Hematopoietic multipotent progenitor cell treated with erythropoietin and hydrocortisone succinate and interleukin-3 and kit ligand, for 17 days (in vitro differentiated cells): ENCODE measurements around the gene BBOX1.
"Not testable (repeated sequence)": the region's sequence is repeated elsewhere in the genome, so short reads cannot be mapped to it uniquely, and the experiment has no call there.

Experiments
- DNase-seq: peaks from one replicate; pipeline ENCODE4 v3.0.0-alpha.2; 2015; ENCODE audit warnings: low spot score

BBOX1 gene

DNA sequence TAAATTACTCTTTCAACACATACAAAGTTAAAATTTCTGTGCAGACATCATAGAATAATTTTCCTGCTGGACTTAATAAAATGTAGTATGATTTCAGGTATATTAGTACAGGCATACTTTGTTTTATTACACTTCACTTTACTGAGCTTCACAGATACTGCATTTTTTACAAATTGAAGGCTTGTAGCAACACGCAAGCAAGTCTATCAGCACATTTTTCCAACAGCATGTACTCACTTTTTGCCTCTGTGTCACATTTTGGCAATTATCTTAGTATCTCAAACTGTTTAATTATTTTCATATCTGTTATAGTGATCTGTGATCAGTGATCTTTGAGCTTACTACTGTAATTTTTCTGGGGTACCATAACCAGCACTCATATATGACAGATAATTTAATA, 44.5 kb downstream of the BBOX1 start:
- no peak for DNase-seq

DNA sequence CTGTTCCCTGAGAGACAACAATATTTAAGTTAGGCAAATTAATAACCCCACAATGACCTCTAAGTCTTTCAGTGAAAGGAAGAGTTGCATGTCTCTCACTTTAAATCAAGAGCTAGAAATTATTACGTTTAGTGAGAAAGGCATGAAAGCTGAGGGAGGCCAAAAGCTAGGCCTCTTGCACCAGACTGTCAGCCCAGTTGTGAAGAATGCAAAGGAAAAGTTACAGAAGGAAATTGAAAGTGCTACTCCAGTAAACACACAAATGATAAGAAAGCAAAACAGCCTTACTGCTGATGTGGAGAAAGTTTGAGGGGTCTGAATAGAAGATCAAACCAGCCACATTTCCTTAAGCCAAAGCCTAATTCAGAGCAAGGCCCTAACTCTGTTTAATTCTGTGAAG, 45.0 kb downstream of the BBOX1 start:
- DNase-seq: no peak

GRCh38 chr11:27087432-27087831, 46.8 kb downstream of the BBOX1 start:
- DNase-seq: no peak

- DNase-seq: no peak
Measured at GRCh38 chr11:27088353-27088752, 47.7 kb downstream of the BBOX1 start.

- no peak for DNase-seq
Measured at GRCh38 chr11:27089746-27090145, 49.1 kb downstream of the BBOX1 start.

DNA sequence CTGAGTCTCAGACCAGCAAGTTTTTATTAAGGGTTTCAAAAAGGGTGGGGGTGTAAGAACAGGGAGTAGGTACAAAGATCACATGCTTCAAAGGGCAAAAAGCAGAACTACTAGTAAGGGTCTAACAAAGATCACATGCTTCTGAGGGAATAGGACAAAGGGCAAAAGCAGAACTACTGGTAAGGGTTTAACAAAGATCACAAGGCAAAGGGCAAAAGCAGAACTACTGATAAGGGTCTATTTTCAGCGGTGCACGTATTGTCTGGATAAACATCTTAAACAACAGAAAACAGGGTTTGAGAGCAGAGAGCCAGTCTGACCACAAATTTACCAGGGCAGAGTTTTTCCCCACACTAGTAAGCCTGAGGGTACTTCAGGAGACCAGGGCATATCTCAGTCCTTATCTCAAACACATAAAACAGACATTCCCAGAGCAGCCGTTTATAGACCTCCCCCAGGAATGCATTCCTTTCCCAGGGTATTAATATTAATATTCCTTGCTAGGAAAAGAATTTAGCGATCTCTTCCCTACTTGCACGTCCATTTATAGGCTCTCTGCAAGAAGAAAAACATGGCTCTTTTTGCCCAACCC, 49.8 kb downstream of the BBOX1 start:
- not testable (repeated sequence) for DNase-seq

GRCh38 chr11:27094120-27094519, 53.5 kb downstream of the BBOX1 start:
- DNase-seq: no peak

DNA sequence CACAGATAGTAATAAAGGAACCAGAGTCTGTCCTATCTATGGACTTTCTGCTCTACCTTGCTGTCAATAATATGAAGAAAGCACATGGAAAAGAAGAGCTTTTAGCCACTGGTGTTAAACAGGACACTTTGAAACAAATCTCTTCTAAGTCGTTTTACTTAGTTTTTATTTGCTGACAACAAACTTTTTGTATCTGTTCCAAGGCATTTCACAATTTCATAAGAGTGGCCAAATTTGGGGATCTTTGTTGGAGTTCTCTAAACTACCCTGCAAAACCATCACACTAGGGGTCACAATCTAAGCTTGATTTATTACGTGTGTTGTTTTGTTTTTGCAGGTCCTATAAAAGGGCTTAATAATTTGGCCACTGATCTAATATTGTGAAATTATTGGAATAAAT, 54.4 kb downstream of the BBOX1 start:
- no peak for DNase-seq

- DNase-seq: no peak
Measured at GRCh38 chr11:27095887-27096286, 55.3 kb downstream of the BBOX1 start.

DNA sequence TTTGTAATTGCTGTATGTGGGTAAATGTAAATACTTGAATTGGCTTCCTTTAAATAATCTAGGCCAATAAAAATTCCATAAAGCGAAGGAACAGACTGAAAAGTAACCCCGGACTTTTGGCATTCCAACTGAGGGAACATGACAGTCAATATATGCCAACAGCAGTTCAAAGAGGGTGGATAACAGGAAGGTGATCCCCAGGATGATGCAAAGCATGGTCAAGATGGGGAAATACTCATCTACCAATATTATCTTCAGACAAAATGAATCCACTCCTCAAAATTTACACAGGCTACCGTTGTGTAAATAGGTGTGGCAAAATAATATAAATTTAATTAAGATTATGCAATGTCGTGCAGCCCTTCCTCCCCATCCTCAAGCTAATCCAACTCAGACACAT, 56.9 kb downstream of the BBOX1 start:
- DNase-seq: no peak

GRCh38 chr11:27100534-27100933, 59.9 kb downstream of the BBOX1 start:
- no peak for DNase-seq

GRCh38 chr11:27107548-27107947, 66.9 kb downstream of the BBOX1 start:
- no peak for DNase-seq

DNA sequence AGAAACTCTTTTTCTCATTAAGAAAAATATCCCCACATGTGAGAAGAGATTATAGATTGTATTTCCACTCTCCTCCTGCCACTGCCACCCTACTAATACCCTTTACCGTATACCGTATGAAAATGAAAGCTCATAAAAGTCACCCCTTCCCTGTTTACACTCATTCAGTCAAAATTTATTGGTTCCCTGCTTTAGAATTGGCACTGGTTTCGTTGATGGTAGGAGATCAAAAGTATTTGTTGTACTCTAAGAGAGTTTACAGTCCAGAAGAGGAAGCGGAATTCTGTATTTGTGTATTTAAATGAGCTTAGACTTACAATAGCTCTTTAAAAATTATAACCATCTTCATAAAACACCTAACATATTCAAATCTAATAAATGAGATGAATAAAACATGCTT, 68.2 kb downstream of the BBOX1 start:
- no peak for DNase-seq

DNA sequence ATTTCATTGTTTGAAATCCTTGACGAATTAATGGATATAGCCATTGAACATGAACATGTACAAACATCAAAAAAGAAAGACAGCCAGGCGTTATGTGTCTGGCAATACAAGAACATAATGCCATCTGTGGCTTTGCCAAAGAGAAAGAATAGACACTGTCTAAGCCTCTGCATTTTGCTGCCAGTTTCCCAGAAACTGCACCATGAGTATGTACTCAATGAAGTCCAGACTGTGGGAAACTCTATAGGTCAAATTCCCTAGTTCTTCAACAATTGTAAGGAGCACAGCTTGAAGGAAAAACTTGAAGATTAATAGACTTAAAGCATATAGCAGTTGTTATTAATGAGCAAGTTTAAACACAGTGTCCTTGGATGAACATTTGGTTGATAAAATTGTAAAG, 71.3 kb downstream of the BBOX1 start:
- DNase-seq: no peak

DNA sequence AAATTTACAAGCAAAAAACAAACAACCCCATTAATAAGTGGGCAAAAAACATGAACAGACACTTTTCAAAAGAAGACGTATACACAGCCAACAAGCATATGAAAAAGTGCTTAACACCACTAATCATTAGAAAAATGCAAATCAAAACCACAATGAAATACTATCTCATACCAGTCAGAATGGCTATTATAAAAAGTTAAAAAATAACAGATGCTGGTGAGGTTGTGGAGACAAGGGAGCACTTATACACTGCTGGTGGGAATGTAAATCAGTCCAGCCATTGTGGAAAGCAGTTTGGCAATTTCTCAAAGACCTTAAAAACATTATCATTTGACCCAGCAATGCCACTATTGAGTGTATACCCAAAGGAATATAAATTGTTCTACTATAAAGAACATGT, 72.3 kb downstream of the BBOX1 start:
- no peak for DNase-seq

- no peak for DNase-seq
Measured at GRCh38 chr11:27115051-27115650, 74.5 kb downstream of the BBOX1 start.

DNA sequence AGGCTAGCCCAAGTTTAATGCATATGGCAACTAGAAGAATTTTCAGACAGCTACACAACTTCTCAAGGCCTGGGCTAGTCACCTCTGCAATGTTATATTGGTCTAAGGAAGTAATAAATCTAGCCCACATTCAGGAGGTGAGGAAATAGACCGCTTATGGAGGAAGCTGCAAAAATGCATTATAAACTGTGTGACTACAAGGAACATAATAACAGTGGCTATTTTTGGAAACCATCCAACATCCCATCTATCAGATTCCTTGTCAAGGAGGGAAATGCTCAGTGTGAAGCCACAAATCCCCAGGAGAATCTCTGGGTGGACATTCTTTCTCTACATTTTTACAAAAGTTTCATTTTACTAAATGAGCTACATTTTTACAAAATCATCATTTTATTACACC, 76.1 kb downstream of the BBOX1 start:
- no peak for DNase-seq

- no peak for DNase-seq
Measured at GRCh38 chr11:27118371-27118770, 77.8 kb downstream of the BBOX1 start.

DNA sequence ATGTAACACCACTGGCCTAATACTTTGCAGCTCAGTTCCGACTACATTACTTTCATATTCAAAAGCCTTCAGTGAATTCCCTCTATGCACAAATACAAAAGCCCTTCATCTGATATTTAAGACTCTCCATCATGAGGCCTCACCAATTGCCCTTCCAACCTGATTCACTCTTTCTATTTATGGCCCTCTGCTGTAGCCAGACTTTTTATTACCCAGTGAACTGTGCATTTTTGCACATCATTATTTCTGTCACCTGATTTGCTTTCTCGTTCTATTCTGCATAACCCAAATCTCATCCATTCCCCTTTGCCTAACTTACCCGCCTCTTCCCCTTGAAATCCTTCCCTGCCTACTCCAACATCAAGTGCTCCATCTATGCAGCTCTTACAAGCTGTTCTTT, 78.3 kb downstream of the BBOX1 start:
- DNase-seq: no peak

GRCh38 chr11:27119396-27119795, 78.8 kb downstream of the BBOX1 start:
- no peak for DNase-seq

- DNase-seq: no peak
Measured at GRCh38 chr11:27120211-27120610, 79.6 kb downstream of the BBOX1 start.

DNA sequence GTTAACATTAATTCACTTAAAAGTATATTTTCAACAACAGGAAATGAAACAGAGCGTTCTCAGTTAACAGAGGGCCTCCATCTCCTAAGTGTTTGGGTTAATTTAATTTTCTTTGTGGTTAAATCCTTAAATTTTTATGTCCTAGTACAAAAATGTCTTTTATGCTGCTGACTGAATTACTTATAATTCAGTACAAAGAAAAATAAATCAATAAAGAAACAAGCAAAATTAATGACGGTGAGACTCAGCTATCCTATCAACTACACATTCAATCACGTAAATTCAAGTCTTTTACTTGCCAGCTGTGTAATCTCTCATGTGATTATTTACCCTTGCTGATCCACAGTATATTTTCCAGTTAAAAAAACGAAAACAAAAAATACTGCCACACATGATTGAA, 81.4 kb downstream of the BBOX1 start:
- no peak for DNase-seq

DNA sequence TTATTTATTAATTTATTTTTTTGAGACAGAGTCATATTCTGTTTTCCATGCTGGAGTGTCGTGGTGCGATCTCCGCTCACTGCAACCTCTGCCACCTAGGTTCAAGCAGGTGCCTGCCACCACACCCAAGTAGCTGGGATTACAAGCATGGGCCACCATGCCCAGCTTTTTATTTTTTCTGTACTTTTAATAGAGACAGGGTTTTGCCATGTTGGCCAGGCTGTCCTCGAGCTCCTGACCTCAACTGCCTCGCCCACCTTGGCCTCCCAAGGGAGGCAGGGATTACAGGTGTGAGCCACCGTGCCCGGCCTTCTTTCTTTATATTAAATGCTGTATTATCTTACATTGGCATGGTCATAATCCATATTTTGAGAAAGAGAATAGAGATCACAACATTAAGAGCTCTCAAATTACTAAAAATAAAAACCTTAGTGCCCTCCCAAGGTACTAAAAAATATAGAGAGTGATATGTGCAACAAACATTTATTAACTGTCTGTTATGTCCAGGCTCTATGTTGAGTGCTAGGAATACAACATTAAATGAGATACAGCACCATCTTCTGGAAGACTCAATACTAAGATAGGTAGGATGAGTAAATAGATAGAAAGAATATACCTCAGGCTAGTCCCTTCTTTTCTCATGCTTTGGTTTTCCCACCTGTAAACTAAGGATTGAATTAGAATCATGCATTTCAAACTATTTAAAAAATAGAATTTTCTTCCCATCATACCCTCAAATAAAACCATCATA, 84.1 kb downstream of the BBOX1 start:
- no peak for DNase-seq

GRCh38 chr11:27129686-27130085, 89.1 kb downstream of the BBOX1 start:
- no peak for DNase-seq
